Hematopoietic multipotent progenitor cell treated with erythropoietin and hydrocortisone succinate and interleukin-3 and kit ligand, for 8 days (in vitro differentiated cells): Measurements from ENCODE around the gene EXOC3L4.
"Not testable (repeated sequence)": the region's sequence is repeated elsewhere in the genome, so short reads cannot be mapped to it uniquely, and the experiment has no call there.

Source experiments
- DNase-seq: peaks from one replicate; pipeline ENCODE4 v3.0.0-alpha.2; 2015

EXOC3L4 gene

GRCh38 chr14:103107941-103108748 lies 13.6 kb downstream of the EXOC3L4 start:
- no peak for DNase-seq

DNA sequence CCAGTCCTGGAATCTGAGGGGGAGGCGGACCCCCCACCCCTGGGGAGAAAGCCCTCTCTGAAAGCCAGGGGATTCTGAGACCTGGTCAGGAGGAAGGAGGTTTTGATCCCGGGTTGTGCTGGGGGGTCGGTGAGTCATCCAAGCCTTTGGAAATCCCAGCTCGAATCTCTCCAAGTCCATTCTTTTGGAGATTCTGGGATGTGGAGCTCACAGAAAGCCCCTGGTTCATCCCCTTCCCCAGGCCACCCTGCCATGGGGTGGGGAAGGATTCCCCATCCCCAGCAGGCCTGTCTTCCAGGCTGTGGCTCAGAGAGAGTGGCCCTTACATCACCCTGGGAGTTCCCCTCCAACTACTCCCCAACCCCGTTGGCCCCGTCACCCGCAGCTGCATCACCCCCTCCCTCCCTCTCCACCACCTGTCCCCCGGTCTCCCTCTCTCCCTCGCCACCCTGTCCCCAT lies 14.3 kb downstream of the EXOC3L4 start:
- DNase-seq, result no peak

DNA sequence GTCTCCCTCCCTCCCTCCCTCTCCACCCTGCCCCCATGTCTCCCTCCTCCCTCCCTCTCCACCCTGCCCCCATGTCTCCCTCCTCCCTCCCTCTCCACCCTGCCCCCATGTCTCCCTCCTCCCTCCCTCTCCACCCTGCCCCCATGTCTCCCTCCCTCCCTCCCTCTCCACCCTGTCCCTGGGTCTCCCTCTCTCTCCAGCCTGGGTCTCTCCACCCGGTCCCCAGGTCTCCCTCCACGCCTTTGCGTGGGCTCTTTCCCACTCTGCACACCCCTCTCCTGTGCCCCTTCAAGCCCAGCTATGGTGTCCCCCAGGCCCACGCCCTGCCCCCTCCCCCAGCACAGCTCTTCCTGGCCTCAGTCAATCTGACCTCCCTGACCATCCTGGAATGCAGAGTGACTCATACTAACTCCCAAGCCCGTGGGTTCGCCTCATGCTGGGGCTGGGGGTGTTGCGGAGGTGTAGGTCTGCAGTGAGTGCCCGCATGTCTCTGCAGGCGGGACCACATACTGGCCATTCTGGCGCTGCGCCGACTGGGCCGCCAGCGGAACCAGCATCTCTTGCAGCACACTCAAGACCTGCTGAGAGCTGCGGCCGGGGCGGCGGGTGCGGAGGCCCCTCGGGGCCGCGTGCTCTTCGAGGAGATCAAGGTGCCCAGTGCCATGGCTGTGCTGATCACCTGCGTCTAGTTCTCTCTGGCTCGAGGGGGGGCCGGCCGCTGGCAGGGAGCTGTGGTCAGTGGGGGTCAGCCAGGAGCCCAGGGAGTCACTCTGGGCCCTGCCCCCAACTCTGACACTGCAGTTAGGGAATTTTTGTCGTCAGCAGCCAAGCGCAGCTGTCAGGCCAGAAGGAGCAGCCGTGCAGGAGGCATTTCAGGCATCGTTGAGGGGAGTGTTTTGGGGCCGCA lies 15.3 kb downstream of the EXOC3L4 start:
- DNase-seq, result no peak

DNA sequence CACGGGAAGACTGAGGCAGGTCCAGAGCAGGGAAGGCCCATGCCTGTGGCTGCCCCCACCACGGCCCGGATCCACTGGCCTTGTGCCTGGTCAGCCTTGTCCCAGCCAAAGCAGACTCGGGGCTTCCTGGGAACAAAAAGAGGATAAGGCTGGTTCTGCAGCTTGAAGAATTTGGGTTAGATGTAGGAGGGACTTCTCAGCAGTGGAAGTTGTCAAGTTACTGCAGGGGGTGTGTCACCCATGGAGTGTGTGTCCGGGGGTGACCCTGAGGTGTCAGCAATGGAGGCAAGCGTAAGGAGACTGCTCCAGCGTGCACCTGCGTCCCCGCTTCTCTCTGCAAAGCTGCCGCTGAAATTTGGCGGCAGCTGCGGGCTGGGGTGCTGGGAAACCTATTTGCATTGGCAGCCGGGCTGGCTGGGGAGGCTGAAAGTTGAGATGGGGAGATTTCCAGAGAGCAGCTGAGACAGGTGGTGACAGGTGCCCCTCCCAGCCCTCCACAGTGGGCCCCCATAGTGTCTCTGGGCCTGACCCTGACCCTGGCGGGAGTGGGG lies 16.2 kb downstream of the EXOC3L4 start:
- no peak for DNase-seq

- no peak for DNase-seq
These were observed 16.8 kb downstream of the EXOC3L4 start for GRCh38 chr14:103111232-103111868.

DNA sequence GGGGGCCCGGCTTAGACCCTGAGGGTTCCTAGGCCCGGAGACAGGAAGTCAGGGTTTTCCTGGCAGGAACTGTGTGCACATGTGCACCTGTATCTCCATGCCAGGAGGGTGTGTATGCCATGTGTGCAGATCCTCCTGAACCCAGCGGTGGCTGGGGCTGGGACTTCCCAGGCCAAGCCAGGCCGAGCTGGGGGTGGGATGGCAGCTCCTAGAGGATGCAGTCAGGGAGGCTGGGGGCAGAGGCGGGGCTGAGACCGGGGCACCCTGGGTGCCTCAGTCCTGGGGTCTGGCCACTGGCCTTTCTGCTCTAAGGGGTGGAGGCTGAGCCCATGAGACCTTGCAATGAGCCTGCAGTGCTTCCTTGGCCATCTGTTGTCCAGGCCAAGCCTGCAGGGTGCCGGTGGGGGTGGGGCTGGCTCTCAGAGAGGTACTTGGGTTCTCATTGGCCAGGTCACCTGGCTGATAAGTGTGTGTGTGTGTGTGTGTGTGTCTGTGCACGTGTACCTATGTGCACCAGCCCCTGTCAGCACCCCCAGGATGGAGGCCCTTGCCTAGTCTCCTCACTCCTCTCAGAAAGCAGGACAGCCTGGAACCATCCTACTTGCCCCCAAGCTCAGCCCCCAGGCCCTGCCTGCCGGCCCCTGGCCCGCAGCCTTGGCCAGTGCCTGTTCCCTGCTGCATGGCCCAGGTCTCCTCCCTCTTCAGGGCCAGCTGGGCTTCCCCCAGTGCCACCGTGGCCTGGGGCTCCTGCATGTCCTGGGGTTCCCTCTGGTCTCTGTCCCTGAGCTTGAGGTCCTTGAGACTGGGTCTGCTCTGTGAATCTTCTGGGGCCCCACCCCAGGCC lies 18.1 kb downstream of the EXOC3L4 start:
- DNase-seq, result no peak

DNA sequence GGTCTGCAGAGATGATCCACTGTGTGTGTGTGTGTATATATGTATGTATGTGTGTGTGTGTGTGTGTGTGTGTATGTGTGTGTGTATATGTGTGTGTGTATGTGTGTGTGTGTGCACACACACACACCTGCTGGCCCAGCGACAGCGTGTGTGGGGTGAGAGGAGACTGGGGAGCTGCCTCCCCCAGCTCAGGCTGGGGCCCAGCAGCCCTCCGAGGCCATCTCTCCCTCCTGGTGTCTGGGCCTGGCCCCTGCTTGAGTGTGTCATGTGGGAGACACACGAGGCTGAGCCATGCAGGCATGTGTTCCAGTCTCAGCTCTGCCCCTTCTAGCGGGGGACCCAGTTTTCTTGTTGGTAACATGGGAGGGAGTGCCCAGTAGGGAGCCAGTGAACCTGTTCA lies 18.8 kb downstream of the EXOC3L4 start:
- no peak for DNase-seq

GRCh38 chr14:103113774-103114173 lies 19.2 kb downstream of the EXOC3L4 start:
- DNase-seq, result no peak

DNA sequence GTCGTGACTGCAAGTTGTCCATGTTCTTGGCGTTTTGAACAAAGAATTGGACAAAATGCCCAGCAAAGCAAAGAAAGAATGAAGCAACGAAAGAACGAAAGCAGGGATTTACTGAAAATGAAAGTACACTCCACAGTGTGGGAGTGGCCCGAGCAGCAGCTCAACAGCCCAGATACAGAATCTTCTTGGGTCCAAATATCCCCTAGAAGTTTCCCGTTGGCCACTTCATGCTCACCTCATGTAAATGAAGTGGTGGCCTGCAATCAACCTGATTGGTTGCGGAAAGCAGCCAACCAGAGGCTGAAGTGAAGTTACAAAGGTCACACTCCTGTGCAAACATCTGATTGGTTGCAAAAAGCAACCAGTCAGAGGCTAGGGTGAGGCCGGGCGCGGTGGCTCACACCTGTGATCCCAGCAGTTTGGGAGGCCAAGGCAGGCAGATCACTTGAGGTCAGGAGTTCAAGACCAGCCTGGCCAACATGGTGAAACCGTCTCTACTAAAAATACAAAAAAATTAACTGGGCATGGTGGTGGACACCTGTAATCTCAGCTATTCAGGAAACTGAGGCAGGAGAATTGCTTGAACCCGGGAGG lies 20.7 kb downstream of the EXOC3L4 start:
- not testable (repeated sequence) for DNase-seq

DNA sequence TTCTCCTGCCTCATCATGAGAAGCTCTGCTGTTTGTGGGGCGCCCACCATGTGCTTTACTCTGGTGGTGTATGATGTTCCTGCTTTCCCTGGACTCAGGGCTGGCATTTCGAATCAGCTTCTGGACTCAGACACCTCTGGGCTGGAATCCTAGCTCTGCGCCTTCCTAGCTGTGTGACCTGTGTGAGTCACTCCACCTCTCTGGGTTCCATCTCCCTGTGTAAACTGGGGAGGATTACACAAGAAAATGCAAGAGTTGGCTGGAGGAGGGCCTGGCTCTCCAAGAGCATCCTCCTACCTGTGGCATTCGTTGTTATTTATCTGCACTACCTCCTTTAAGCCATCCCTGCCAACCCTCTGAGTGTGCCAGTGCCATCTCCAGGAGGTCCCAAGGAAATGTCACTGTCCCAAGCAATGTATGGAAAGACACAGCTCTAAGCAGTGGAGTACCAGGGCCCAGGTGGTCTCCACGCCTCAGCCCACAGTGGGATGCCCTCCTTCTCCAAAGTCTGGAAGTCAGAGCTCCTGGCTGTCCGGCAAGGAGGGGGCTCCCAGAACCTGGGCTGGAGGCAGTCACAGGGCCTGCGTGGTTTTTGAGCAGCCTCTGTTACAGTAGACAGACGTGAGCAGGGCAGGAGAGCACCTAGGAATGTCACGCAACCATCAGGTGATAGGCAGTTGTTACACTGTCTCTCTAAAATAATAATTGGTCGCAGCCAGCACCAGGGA lies 21.5 kb downstream of the EXOC3L4 start:
- no peak for DNase-seq

- DNase-seq, result no peak
These were observed 22.1 kb downstream of the EXOC3L4 start for GRCh38 chr14:103116636-103117035.

DNA sequence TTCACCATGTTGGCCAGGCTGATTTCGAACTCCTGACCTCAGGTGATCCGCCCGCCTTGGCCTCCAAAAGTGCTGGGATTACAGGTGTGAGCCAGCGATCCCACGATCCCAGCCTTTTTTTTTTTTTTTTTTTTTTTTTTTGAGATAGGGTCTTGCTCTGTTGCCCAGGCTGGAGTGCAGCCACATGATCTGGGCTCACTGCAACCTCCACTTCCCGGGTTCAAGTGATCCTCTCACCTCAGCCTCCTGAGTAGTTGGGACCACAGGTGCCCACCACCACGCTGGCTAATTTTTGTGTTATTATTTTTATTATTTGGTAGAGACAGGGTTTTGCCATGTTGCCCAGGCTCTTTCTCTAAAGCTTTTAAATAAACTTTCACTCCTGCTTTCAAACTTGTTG lies 23.0 kb downstream of the EXOC3L4 start:
- not testable (repeated sequence) for DNase-seq

DNA sequence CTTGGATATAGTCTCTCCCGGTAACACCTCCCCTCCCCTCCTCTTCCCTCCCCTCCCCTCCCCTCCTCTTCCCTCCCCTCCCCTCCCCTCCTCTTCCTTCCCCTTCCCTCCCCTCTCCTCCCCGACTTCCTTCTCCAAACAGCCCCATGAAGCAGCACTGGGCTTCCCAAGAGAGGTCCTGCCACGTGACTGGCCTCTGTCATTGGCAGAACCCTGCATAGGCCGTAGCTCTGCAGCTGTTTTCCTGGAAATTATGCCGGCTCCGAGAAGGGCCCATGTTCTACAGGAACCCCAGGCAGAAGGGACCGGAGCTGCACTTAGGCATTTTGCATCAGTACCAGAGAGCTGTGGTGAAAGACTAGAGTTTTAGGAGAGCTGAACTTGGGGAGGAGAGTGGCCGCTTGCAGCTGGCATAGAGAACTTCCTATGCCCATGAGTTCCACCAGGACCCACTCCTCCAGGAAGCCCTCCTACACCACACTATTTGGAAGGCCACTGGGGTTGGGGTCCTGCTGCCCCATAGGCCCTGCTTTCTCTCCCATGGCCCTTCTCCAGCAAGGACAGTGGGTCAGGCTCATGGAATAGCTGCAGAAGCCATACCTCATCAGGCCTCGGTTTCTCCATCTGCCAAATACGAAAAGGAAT lies 23.6 kb downstream of the EXOC3L4 start:
- no peak for DNase-seq

GRCh38 chr14:103118663-103119404 lies 24.3 kb downstream of the EXOC3L4 start:
- no peak for DNase-seq

DNA sequence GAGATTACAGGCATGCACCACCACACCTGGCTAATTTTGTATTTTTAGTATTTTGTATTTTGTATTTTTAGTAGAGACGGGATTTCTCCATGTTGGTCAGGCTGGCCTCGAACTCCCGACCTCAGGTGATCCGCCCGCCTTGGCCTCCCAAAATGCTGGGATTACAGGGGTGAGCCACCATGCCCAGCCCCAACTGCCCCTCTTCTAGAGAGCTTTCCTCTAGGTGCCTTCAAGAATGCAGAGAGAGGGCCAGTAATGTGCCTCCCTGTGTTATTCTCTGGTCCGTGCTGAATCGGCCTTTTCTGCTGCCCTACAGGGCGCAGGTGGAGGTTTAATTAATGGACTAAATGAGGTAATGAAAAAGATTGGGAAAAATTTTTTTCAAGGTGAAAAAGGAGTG lies 25.0 kb downstream of the EXOC3L4 start:
- DNase-seq, result not testable (repeated sequence)

- DNase-seq, result no peak
These were observed 26.8 kb downstream of the EXOC3L4 start for GRCh38 chr14:103121121-103121845.

DNA sequence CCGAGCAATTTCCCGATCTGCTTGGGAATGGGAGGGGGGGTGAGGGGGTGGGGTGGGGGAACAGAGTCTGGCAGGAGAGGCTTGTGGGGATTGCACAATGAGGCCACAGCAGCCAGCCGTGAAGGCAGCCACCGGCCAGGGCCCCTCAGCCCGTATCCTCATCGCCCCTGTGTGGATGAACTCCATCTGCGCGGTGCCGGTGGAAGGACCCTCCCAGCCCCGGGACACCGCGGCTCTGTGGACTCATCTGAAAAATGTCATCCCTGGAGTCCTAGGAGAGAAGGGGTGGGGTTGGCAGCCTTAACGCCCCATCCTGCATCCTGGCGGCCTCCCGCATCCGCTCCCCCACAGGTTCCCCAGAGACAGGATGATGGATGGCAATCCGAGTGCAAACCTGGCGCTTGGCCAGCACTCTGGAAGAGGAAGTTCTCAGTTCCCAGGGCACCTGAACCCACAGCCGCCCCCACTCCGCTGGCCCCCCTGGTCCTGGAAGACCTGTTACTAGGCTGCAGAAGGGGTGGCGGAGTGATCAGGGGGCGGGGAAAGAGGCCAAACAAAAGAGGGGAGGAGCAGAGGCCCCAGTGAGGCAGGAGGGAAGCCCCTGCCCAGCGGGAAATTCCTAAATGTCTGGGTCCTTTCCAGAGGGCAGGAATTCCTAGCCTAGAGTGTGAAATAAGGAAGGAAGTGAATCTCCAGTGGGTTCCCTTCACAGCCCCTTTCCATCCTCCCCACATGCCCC lies 27.5 kb downstream of the EXOC3L4 start:
- no peak for DNase-seq

DNA sequence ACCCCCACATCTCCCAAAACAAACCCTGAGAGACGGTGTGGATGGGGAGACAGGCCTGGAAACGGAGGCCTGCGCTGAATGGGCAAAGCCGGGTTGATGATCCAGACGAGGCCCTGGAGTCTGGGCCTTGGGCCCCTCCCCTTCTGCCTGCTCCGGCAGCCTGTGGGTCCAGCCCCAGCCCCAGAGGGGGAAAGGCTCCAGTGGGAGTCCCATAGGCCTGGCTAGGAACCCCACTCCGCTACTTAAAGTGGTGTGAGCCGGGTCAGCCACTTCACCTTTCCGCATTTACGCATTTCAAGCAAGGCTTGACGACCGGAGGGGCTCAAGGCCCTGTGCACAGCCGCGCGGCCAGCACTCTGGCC lies 28.0 kb downstream of the EXOC3L4 start:
- DNase-seq, result no peak
